Measurements from ENCODE around the gene PRKCH. TPM values are rescaled to one million over a fixed set of nuclear protein-coding genes. Genes with fewer than 3 reads are reported as not detected.

Gene PRKCH
- total and polyA plus RNA-seq, 2 donors (not counting 3 experiments of a cell fraction or from before 2014, with no cell fraction given) = 97.7 to 103 TPM

- no peaks in the 10 kb centered on the region for H3K27me3 ChIP-seq (ENCODE audit: control insufficient read depth in 2 of 2, insufficient read depth in 2 of 2, low read length in 2 of 2)
- DNase-seq (ENCODE audit: low read depth, low spot score) = peak; percentile 55
- intact Hi-C loops (cut with micrococcal nuclease) = loop anchor here (1.0 kb wide), 1 partner anchor 193 kb away; the partner anchor contains the start of gene HIF1A
Measured at GRCh38 chr14:61502459-61503093, 181.2 kb downstream of the PRKCH start.

GRCh38 chr14:61503167-61503801 is 181.9 kb downstream of the PRKCH start:
- H3K4me3 ChIP-seq (replicated peaks in 1 of 3; ENCODE audit: insufficient read depth in 1 of 3, low read depth in 1 of 3, low read length in 3 of 3) = peak overlapping the region in 1 of 3 experiments; percentile 15
- BruUV-seq (replicated peaks) = no TSS peak
- H3K9me1 ChIP-seq (replicated peaks; ENCODE audit: control insufficient read depth, extremely low read depth, insufficient read depth, low read length) = no peaks in the 10 kb centered on the region
- ChIA-PET CTCF (interaction anchor here (0.8 to 3.6 kb wide), 8 partner anchors 9 to 338 kb away, joined by 3 to 13 read pairs (median 4); no protein-coding TSS in a partner anchor), POLR2A (interaction anchor here (0.5 to 0.7 kb wide), 3 partner anchors 15 to 322 kb away, joined by 3 to 5 read pairs (median 4); no protein-coding TSS in a partner anchor)
- DNase-seq (ENCODE audit: low read depth, low spot score) = peak; percentile 93
- H3K27ac ChIP-seq (ENCODE audit: insufficient read depth, low read depth, low read length) = peak overlapping the region; percentile 81
- H3K9ac ChIP-seq (replicated peaks; ENCODE audit: extremely low read depth, insufficient read depth, low read length) = peak overlapping the region; percentile 51
- H3K27me3 ChIP-seq (ENCODE audit: control insufficient read depth in 2 of 2, insufficient read depth in 2 of 2, low read length in 2 of 2) = no peaks in the 10 kb centered on the region
- peaks cover 27% of the 10 kb centered on the region for H3K4me1 ChIP-seq (ENCODE audit: control insufficient read depth, extremely low read depth, insufficient read depth, low read length)
- no peaks in the 10 kb centered on the region for H3K9me3 ChIP-seq (replicated peaks; ENCODE audit: control insufficient read depth, insufficient read depth, low read length)
- H3K79me2 ChIP-seq (ENCODE audit: control insufficient read depth, insufficient read depth, low read length) = no peaks in the 10 kb centered on the region
- intact Hi-C loops (cut with micrococcal nuclease) = loop anchor here (1.0 kb wide), 1 partner anchor 192 kb away; the partner anchor contains the start of gene HIF1A
- H4K20me1 ChIP-seq (replicated peaks; ENCODE audit: control insufficient read depth, extremely low read depth, insufficient read depth, low read length) = no peaks in the 10 kb centered on the region
- H2AFZ ChIP-seq (ENCODE audit: low read depth, low read length) = peak overlapping the region; percentile 44
- H3K4me2 ChIP-seq (ENCODE audit: insufficient read depth, low read length) = peak overlapping the region; percentile 65
- peak; percentile 46 for FAIRE-seq
- no peak for TF ChIP-seq CTCF (IDR thresholded peaks at IDR 0.05; ENCODE audit: extremely low read depth in 1 of 2, insufficient read depth in 1 of 2, low read depth in 1 of 2, low read length in 2 of 2)
- TF ChIP-seq POLR2AphosphoS5 (IDR thresholded peaks at IDR 0.05; ENCODE audit: insufficient read depth, low read depth, low read length) = no peak
- TF ChIP-seq EZH2 (IDR thresholded peaks at IDR 0.05; ENCODE audit: borderline replicate concordance, low read depth, low read length, severe bottlenecking) = no peak
- TF ChIP-seq POLR2A (IDR thresholded peaks at IDR 0.05; ENCODE audit: low read depth, low read length) = no peak
- TF ChIP-seq FOS (IDR thresholded peaks at IDR 0.05; ENCODE audit: borderline replicate concordance, insufficient read depth, low read length) = no peak
- TF ChIP-seq MYC (IDR thresholded peaks at IDR 0.05; ENCODE audit: low read depth, low read length) = no peak
- no peak for TF ChIP-seq MAX (IDR thresholded peaks at IDR 0.05; ENCODE audit: insufficient read depth, insufficient read length)
- TF ChIP-seq GATA2 (IDR thresholded peaks at IDR 0.05; ENCODE audit: insufficient read depth, insufficient read length, low read depth, low read length) = no peak
- no peak for TF ChIP-seq JUN (IDR thresholded peaks at IDR 0.05; ENCODE audit: borderline replicate concordance, insufficient read depth, insufficient read length, low read depth)
- dilution Hi-C loops (cut with MboI; ENCODE audit: extremely low pct_ligation_motif_present, low sequenced_read_pairs) = no loop called here
- H3K36me3 ChIP-seq (ENCODE audit: control insufficient read depth in 2 of 2, extremely low read depth in 1 of 2, insufficient read depth in 2 of 2, low read length in 2 of 2) = peaks cover 2 to 7% of the 10 kb centered on the region in 2 experiments

More at GRCh38 chr14:61502459-61503093, 181.2 kb downstream of the PRKCH start:
- POLR2A ChIA-PET = interaction anchor here (0.5 kb wide), 2 partner anchors 15 to 96 kb away, joined by 3 to 5 read pairs; no protein-coding TSS in a partner anchor
- CTCF ChIA-PET = interaction anchor here (0.8 to 3.6 kb wide), 8 partner anchors 10 to 27 kb away, joined by 3 to 13 read pairs (median 3); no protein-coding TSS in a partner anchor
- dilution Hi-C loops (cut with MboI; ENCODE audit: extremely low pct_ligation_motif_present, low sequenced_read_pairs) = no loop called here
- Histone ChIP-seq H3K9ac (replicated peaks; ENCODE audit: extremely low read depth, insufficient read depth, low read length) (no peak overlapping the region), H3K4me2 (ENCODE audit: insufficient read depth, low read length) (peak overlapping the region; percentile 41), H3K4me1 (ENCODE audit: control insufficient read depth, extremely low read depth, insufficient read depth, low read length) (peaks cover 30% of the 10 kb centered on the region), H3K36me3 (ENCODE audit: control insufficient read depth in 2 of 2, extremely low read depth in 1 of 2, insufficient read depth in 2 of 2, low read length in 2 of 2) (peaks cover 2 to 7% of the 10 kb centered on the region in 2 experiments), H4K20me1 (replicated peaks; ENCODE audit: control insufficient read depth, extremely low read depth, insufficient read depth, low read length) (no peaks in the 10 kb centered on the region), H2AFZ (ENCODE audit: low read depth, low read length) (no peak overlapping the region), H3K79me2 (ENCODE audit: control insufficient read depth, insufficient read depth, low read length) (no peaks in the 10 kb centered on the region), H3K9me1 (replicated peaks; ENCODE audit: control insufficient read depth, extremely low read depth, insufficient read depth, low read length) (no peaks in the 10 kb centered on the region), H3K27ac (ENCODE audit: insufficient read depth, low read depth, low read length) (peak overlapping the region; percentile 81), H3K4me3 (replicated peaks in 1 of 3; ENCODE audit: insufficient read depth in 1 of 3, low read depth in 1 of 3, low read length in 3 of 3) (no peak overlapping the region), H3K9me3 (replicated peaks; ENCODE audit: control insufficient read depth, insufficient read depth, low read length) (no peaks in the 10 kb centered on the region)
- no TSS peak for BruUV-seq (replicated peaks)
- no peak for FAIRE-seq
- TF ChIP-seq GATA2 (IDR thresholded peaks at IDR 0.05; ENCODE audit: insufficient read depth, insufficient read length, low read depth, low read length) = no peak
- TF ChIP-seq EZH2 (IDR thresholded peaks at IDR 0.05; ENCODE audit: borderline replicate concordance, low read depth, low read length, severe bottlenecking) = no peak
- no peak for TF ChIP-seq FOS (IDR thresholded peaks at IDR 0.05; ENCODE audit: borderline replicate concordance, insufficient read depth, low read length)
- TF ChIP-seq MYC (IDR thresholded peaks at IDR 0.05; ENCODE audit: low read depth, low read length) = no peak
- no peak for TF ChIP-seq POLR2A (IDR thresholded peaks at IDR 0.05; ENCODE audit: low read depth, low read length)
- no peak for TF ChIP-seq JUN (IDR thresholded peaks at IDR 0.05; ENCODE audit: borderline replicate concordance, insufficient read depth, insufficient read length, low read depth)
